Coronary artery (tissue), 2 donors: ENCODE data around the gene COQ9.

ENCODE experiments used
- DNase-seq: peaks from one replicate; pipeline ENCODE4 v3.0.0-alpha.2; 2017; ENCODE audit warnings: low spot score
- H3K27ac ChIP-seq, 2 donors: fragments of 200-600 bp; sonication (generic); one replicate each; pipeline ENCODE4 v1.5.1; 2016 to 2019
- H3K4me3 ChIP-seq: fragments of 200-600 bp; sonication (generic); 2 replicates; pipeline ENCODE4 v1.5.1; 2016; ENCODE audit warnings: mild to moderate bottlenecking, moderate library complexity
- TF ChIP-seq, protein P1 (sequence below): fragments of 200-600 bp; sonication (generic); IDR thresholded peaks from one replicate; pipeline ENCODE4 v1.5.1; 2019; ENCODE audit warnings: antibody characterized with exemption

The COQ9 gene

DNA sequence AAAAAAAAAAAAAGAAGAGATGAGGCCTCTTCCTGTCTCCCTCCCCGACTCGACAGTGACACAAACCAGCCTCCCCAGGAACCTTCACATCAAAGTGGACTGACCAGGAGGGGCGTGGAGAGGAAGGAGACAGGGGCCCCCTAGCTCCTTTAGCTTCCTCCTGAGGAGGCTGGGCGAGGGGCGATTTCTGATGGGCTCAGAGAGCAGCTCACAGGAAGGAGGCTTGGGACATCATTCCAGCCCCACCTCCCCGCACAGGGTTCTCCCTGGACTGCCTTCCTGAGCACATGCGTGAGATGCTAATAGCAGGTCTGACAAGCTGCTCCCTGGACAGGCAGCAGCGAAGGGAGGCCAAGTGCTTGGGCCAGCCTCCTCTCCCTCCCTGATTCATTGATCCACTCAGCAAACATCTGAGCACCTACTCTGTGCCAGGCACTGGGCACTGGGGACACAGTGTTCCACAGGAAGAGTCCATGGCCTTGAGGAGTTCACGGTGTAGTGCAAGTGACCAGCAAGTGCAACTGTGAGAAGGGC, 53.4 kb downstream of the COQ9 start:
- TF ChIP-seq, protein P1, sequence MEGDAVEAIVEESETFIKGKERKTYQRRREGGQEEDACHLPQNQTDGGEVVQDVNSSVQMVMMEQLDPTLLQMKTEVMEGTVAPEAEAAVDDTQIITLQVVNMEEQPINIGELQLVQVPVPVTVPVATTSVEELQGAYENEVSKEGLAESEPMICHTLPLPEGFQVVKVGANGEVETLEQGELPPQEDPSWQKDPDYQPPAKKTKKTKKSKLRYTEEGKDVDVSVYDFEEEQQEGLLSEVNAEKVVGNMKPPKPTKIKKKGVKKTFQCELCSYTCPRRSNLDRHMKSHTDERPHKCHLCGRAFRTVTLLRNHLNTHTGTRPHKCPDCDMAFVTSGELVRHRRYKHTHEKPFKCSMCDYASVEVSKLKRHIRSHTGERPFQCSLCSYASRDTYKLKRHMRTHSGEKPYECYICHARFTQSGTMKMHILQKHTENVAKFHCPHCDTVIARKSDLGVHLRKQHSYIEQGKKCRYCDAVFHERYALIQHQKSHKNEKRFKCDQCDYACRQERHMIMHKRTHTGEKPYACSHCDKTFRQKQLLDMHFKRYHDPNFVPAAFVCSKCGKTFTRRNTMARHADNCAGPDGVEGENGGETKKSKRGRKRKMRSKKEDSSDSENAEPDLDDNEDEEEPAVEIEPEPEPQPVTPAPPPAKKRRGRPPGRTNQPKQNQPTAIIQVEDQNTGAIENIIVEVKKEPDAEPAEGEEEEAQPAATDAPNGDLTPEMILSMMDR, result no peak
- no peak overlapping the region for H3K27ac ChIP-seq
- no peak for DNase-seq
- H3K4me3 ChIP-seq, result no peak overlapping the region

DNA sequence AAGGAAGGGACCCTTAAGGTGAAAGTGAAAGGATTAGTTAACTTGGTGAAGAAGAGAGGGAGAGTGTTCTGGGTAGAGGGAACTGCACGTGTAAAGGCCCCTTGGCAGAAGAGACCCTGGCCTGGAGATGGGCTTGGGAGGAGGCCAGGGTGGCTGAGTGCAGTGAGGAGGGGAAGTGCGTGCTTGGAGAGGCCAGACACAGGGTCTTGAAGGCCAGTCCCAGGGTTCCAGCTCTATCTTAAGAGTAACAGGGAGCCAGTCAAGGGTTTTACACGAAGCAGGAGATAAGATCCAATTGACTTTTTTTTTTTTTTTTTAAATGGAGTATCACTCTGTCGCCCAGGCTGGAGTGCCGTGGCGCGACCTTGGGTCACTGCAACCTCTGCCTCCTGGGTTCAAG, 54.2 kb downstream of the COQ9 start:
- no peak for DNase-seq
- H3K27ac ChIP-seq, result no peak overlapping the region

DNA sequence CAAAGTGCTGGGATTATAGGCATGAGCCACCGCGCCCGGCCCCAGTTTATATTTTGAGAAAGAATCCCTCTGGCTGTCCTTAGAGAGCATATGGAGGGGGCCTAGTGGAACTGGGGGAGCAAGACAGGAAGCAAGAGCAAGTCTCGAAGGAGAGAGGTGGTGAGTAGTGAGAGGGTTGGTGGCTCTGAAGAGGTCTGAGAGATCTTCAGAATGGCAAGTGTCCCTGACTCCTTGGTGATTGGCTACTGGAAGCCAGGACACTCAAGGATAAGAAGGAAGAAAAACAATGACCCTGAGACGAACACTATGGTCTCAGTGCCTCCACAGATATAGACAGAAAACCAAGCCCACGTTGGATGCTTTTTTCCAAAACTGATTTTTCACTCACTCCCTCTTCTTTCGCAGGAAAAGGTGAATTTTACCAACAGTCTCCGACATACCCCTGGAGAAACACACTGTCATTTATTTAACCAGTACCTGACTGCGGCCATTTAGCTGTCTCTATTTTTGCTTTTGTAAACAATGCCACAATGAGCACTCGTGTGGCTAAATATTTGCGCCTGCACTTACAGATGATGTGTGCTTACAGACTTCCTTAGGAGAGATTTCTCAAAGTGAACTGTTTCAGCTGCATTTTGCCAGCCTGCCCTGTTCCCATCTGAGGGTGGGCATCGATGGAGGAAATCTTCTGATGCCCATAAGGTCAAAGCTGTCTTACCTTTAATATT, 54.9 kb downstream of the COQ9 start:
- no peak overlapping the region for H3K27ac ChIP-seq
- TF ChIP-seq, protein P1, result no peak
- no peak overlapping the region for H3K4me3 ChIP-seq
- no peak for DNase-seq

More for the DNA sequence above, 54.2 kb downstream of the COQ9 start:
- no peak overlapping the region for H3K4me3 ChIP-seq
- TF ChIP-seq, protein P1, result no peak

DNA sequence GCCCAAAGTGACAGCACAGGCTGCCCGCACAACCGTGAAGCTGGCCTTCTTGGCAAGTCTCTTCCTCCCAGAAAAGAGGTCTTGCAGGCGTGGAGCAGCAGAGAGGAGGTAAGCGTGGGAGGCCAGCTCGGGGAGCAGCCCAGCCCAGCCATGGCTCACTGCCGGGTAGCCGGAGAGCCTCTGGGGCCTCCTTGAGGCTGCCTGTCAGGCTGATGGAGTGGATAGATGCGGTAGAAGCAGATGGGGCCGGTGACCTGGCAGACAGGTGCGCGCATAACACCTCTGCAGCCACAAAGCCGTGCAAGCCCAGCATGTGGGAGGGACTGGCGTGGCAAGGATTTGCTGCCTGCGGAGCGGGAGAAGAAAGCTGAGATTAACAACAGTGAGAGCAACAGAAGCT, 56.1 kb downstream of the COQ9 start:
- H3K27ac ChIP-seq, result no peak overlapping the region
- TF ChIP-seq, protein P1, result no peak
- no peak for DNase-seq
- H3K4me3 ChIP-seq, result no peak overlapping the region

DNA sequence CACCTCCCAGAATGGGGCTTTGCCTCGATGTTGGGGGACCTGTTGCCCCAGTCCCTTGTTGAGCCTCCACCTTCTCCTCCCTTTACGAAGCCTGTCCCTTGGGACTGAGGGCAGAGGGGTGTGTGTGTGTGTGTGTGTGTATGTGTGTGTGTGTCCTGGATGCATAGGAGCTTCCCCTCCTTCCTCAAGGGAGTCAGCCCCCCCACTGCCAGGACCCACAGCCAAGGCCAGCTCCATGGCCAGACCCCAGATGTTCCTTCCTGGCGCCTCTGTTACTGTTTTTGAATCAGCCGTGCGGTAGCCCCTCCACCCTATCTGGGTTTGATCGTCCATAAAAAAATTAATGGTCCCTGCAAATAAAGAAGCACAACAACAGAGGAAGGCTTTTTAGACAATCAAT, 56.7 kb downstream of the COQ9 start:
- DNase-seq, result no peak
- no peak overlapping the region for H3K27ac ChIP-seq
- TF ChIP-seq, protein P1, result no peak
- no peak overlapping the region for H3K4me3 ChIP-seq

DNA sequence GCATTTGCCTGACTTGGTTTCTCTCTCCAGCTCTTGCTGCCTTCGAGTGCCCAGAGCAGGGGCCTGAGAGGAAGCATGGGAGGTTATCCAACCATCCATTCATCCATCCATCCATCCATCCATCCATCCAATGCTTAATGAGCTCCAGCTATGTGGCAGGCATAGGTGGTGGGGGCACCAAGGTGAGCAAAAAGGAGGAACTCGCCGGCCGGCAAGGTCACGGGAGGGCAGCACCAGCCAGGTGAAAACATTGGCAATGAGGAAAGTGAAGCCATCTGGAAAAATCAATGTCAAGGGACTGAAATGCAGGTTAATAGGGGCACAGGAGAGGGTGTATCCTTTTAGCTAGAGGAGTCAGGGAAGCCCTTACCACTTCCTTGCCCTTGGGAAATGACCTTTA, 57.2 kb downstream of the COQ9 start:
- Histone ChIP-seq H3K4me3 (no peak overlapping the region), H3K27ac (no peak overlapping the region)
- no peak for DNase-seq
- TF ChIP-seq, protein P1, result no peak

DNA sequence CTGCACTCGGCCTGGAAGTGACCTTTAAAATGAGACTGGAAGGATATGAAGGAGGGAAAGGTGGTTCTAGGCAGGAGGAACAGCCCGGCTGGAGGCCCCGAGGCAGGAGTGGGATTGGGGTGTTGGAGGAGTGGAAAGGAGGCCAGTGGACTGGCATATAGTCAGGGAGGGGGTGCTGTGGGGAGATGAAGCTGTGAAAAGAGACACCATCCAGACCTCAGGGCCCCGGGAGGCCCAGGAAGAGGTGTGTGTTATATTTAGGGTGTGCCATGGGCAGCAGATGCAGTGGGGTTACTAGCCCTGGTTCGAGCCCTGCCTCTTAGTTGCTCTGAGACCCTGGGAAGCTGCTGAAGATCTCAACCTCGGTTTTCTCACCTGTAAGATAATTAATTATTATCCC, 57.9 kb downstream of the COQ9 start:
- TF ChIP-seq, protein P1, result no peak
- no peak overlapping the region for H3K27ac ChIP-seq
- H3K4me3 ChIP-seq, result no peak overlapping the region
- DNase-seq, result no peak
